Measurements from ENCODE around the gene SNRPA. TPM values are rescaled to one million over a fixed set of nuclear protein-coding genes. Genes with fewer than 3 reads are reported as not detected.

The SNRPA gene
- total RNA-seq, 1 experiment from 2014 or later, result 102 TPM

DNA sequence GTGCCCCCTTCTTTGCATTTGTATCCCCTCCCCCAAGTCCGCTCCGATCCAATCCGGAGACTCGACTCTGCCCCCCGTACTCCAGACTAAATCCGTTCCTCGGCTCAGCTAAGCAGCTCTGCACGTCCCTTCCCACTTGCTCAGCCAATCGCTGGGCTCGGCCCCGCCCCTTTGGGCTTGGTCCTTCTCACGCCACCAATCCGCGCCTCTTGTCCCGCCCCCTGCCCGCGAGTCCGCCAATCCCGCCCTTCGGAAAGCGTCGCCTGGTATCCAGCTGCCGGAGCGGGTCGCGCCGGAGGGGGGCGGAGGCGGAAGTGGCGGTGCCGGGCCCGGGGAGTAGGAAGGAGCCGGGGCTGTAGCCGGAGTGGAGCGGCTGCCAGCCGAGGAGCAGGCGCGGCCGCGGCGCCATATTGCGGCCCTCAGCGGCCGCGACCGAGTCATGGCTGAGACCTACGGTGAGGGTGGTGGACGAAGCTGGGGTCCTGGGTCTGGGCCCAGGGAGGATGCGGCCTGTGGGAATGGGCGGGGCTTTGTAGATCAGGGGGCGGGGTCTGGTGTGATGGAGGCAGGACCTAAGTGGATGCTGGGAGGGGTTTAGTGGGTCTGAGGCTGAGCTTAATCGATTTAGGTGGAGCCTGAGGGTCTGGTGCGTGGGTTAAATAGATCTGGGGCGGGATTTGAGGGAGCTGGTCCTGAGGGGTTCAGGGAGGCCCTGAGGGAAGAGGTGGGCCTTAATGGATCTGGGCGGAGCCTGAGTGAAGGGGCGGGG, 27.1 kb downstream of the SNRPA start, which contains the start of gene RAB4B:
Gene RAB4B (plus strand): TSS at position 311 of the 769 bp plus-strand sequence. CDS start 129 bp downstream, at position 440.
- peak within 1 kb of the TSS; percentile 86 for H3K4me3 Mint-ChIP-seq (ENCODE audit: low read depth, unreplicated experiment)

DNA sequence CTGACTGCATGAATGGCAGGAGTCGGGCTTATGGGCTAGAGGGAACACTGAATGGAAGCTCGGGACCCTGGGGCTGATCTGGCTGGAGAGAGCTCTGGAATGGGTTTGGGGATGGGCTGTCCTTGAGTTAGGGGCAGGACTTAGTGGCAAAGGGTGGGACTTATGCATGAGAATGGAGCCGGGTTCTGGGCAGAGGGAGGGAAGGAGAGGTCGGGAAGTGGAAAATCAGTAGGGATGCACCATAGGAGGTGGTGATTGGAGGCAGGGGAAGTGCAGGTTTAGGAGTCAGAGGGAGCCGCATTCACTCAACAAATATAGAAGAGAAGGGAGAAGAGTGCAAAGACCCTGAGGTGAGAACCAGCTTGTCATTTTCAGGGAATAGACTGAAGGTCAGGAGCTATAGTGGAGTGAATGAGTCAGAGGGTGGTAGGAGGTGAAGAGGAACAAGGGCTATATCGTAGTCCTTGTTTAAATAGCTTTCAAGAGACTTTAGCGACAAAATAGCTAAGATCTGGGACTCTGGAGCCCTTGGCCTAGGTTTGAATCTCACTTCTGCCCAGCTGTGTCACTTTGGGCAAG, 27.8 kb downstream of the SNRPA start:
- Mint-ChIP-seq H3K36me3 (ENCODE audit: insufficient read depth, unreplicated experiment) (peaks cover 69% of the 10 kb centered on the region), H3K27me3 (ENCODE audit: unreplicated experiment) (no peaks in the 10 kb centered on the region), H3K4me1 (ENCODE audit: low read depth, unreplicated experiment) (peaks cover 30% of the 10 kb centered on the region), H3K9me3 (ENCODE audit: low read depth, unreplicated experiment) (no peaks in the 10 kb centered on the region), H3K4me3 (ENCODE audit: low read depth, unreplicated experiment) (peak overlapping the region; percentile 86), H3K27ac (ENCODE audit: unreplicated experiment) (peak overlapping the region; percentile 85)
- BruUV-seq (replicated peaks), result no TSS peak
- intact Hi-C loops (cut with micrococcal nuclease; ENCODE audit: unreplicated experiment), result loop anchor here (10.0 kb wide), 1 partner anchor 114 kb away; no protein-coding TSS in a partner anchor
- TF ChIP-seq, protein P1, sequence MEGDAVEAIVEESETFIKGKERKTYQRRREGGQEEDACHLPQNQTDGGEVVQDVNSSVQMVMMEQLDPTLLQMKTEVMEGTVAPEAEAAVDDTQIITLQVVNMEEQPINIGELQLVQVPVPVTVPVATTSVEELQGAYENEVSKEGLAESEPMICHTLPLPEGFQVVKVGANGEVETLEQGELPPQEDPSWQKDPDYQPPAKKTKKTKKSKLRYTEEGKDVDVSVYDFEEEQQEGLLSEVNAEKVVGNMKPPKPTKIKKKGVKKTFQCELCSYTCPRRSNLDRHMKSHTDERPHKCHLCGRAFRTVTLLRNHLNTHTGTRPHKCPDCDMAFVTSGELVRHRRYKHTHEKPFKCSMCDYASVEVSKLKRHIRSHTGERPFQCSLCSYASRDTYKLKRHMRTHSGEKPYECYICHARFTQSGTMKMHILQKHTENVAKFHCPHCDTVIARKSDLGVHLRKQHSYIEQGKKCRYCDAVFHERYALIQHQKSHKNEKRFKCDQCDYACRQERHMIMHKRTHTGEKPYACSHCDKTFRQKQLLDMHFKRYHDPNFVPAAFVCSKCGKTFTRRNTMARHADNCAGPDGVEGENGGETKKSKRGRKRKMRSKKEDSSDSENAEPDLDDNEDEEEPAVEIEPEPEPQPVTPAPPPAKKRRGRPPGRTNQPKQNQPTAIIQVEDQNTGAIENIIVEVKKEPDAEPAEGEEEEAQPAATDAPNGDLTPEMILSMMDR (IDR thresholded peaks at IDR 0.05; ENCODE audit: unreplicated experiment), result no peak
- no peak for DNase-seq
- CTCF ChIA-PET, result interaction anchor here (0.6 to 2.9 kb wide), 11 partner anchors 16 to 563 kb away, joined by 3 to 15 read pairs (median 4); partner anchors contain the start of genes ACTMAP, COQ8B, EGLN2 and ITPKC

More for the DNA sequence above, 27.1 kb downstream of the SNRPA start, which contains the start of gene RAB4B:
- peaks cover 30% of the 10 kb centered on the region for H3K4me1 Mint-ChIP-seq (ENCODE audit: low read depth, unreplicated experiment)
- H3K36me3 Mint-ChIP-seq (ENCODE audit: insufficient read depth, unreplicated experiment), result peaks cover 69% of the 10 kb centered on the region
- DNase-seq, result peak; percentile 100
- CTCF ChIA-PET, result interaction anchor here (0.5 to 2.9 kb wide), 15 partner anchors 17 to 821 kb away, joined by 3 to 15 read pairs (median 4); partner anchors contain the start of genes ACTMAP, COQ8B, EGLN2 and ITPKC
- TF ChIP-seq, protein P1 (IDR thresholded peaks at IDR 0.05; ENCODE audit: unreplicated experiment), result no peak
- no peaks in the 10 kb centered on the region for H3K27me3 Mint-ChIP-seq (ENCODE audit: unreplicated experiment)
- BruUV-seq (replicated peaks), result no TSS peak
- H3K27ac Mint-ChIP-seq (ENCODE audit: unreplicated experiment), result peak within 1 kb of the TSS; percentile 85
- no peaks in the 10 kb centered on the region for H3K9me3 Mint-ChIP-seq (ENCODE audit: low read depth, unreplicated experiment)
- intact Hi-C loops (cut with micrococcal nuclease; ENCODE audit: unreplicated experiment), result loop anchor here (10.0 kb wide), 1 partner anchor 113 kb away; no protein-coding TSS in a partner anchor

DNA sequence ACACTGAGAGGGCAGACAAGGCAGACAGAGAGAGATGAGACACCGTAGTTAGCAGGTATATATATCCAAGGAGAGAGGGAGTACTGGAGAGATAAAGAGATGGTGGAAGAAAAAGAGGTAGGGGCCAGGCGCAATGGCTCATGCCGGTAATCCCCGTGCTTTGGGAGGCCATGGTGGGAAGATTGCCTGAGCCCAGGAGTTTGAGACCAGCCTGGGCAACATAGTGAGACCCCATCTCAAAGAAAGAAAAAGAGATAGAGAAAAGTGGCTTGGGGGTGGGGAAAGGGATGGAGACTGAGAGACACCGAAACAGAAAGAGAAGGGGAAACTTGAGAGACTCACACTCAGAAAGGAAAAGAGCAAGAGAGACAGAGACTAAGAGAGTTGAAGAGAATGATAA, 29.6 kb downstream of the SNRPA start:
- CTCF ChIA-PET, result no interaction called here
- TF ChIP-seq, protein P1 (IDR thresholded peaks at IDR 0.05; ENCODE audit: unreplicated experiment), result no peak

DNA sequence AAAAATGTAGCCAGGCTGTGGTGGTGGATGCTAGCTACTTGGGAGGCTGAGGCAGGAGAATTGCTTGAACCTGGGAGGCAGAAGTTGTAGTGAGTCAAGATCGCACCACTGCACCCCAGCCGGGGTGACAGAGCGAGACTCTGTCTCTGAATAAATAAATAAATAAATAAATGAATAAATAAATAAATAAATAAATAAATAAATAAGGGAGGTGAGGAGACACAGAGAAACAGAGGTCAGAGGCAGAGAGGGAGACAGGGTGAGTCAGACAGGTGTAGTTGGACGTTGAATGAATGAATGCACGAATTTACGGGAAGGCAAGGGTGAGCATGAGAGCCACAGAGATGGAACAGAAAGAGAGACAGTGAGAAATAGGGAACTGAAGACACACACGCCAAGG, 30.1 kb downstream of the SNRPA start:
- no peak overlapping the region for H3K27ac Mint-ChIP-seq (ENCODE audit: unreplicated experiment)
- peaks cover 11% of the 10 kb centered on the region for H3K4me1 Mint-ChIP-seq (ENCODE audit: low read depth, unreplicated experiment)
- no TSS peak for BruUV-seq (replicated peaks)
- no peaks in the 10 kb centered on the region for H3K27me3 Mint-ChIP-seq (ENCODE audit: unreplicated experiment)
- CTCF ChIA-PET, result no interaction called here
- no peak overlapping the region for H3K4me3 Mint-ChIP-seq (ENCODE audit: low read depth, unreplicated experiment)
- peaks cover 48% of the 10 kb centered on the region for H3K36me3 Mint-ChIP-seq (ENCODE audit: insufficient read depth, unreplicated experiment)
- TF ChIP-seq, protein P1 (IDR thresholded peaks at IDR 0.05; ENCODE audit: unreplicated experiment), result no peak
- no peaks in the 10 kb centered on the region for H3K9me3 Mint-ChIP-seq (ENCODE audit: low read depth, unreplicated experiment)
- no peak for DNase-seq
- intact Hi-C loops (cut with micrococcal nuclease; ENCODE audit: unreplicated experiment), result no loop called here

More for the DNA sequence above, 29.6 kb downstream of the SNRPA start:
- Mint-ChIP-seq H3K36me3 (ENCODE audit: insufficient read depth, unreplicated experiment) (peaks cover 52% of the 10 kb centered on the region), H3K4me1 (ENCODE audit: low read depth, unreplicated experiment) (peaks cover 16% of the 10 kb centered on the region), H3K27me3 (ENCODE audit: unreplicated experiment) (no peaks in the 10 kb centered on the region), H3K9me3 (ENCODE audit: low read depth, unreplicated experiment) (no peaks in the 10 kb centered on the region), H3K4me3 (ENCODE audit: low read depth, unreplicated experiment) (no peak overlapping the region), H3K27ac (ENCODE audit: unreplicated experiment) (no peak overlapping the region)
- BruUV-seq (replicated peaks), result no TSS peak
- no peak for DNase-seq
- intact Hi-C loops (cut with micrococcal nuclease; ENCODE audit: unreplicated experiment), result no loop called here

Data from Calu3 (cell line).